ENCODE results near the gene NEFH. TPM values are rescaled to one million over a fixed set of nuclear protein-coding genes. Genes with fewer than 3 reads are reported as not detected.

Gene NEFH
- total RNA-seq, 1 experiment from 2014 or later, result not detected

DNA sequence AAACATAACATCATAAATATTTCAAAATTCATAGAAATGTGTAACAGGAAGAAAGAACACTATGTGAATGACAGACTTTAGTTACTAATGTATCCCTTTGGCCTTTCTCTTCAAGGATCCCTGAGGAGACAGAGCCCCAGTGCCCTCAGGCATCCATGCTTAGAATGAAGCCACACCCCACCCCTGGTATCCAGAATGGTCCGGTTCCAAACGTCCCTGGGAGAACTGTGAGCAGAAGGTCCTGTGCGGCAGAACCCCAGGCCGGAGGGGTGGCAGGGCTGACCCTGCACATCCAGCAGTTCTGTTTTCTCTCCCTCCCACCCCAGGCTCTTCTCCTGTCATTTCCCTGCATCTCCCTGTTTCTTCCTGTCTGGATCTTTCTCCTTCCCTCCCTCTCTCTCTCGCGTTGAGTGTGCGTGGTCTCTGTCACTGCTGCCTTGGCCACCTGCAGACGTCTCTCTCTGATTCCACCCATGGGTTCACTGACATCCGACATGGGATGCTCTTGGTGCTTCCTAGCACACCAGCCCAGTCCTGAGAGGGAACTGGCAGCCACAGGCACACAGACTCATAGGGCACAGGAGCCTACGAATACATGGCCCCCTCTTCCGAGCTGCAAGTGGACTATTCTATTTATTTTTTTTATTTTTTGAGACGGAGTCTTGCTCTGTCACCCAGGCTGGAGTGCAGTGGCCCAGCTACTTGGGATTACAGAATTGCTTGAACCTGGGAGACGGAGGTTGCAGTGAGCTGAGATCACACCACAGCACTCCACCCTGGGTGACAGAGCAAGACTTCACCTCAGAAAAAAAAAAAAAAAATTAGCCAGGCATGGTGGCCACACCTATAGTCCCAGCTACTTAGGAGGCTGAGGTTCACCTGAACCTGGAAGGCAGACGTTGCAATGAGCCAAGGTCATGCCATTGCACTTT, 35.9 kb upstream of the NEFH start:
- H3K27ac ChIP-seq (ENCODE audit: low read depth, low read length), result no peak overlapping the region
- H3K27me3 ChIP-seq (ENCODE audit: insufficient read depth, low read length), result no peaks in the 10 kb centered on the region
- CTCF ChIA-PET, result no interaction called here
- no peaks in the 10 kb centered on the region for H3K9me3 ChIP-seq (ENCODE audit: control insufficient read depth in 1 of 2, insufficient read depth in 1 of 2, low read depth in 1 of 2, low read length in 2 of 2)
- no TSS peak for BruUV-seq (replicated peaks)
- H3K4me2 ChIP-seq (ENCODE audit: low read length), result no peak overlapping the region
- TF ChIP-seq EZH2 (IDR thresholded peaks at IDR 0.05) (no peak), SIN3A (IDR thresholded peaks at IDR 0.05; ENCODE audit: low read depth) (no peak), YY1 (IDR thresholded peaks at IDR 0.05; ENCODE audit: extremely low read depth, insufficient replicate concordance, low read depth, low read length) (no peak), ZFX (IDR thresholded peaks at IDR 0.05) (no peak), ZNF274 (IDR thresholded peaks at IDR 0.05; ENCODE audit: low read depth, low read length) (no peak), TCF7L2 (IDR thresholded peaks at IDR 0.05; ENCODE audit: borderline replicate concordance, extremely low read depth, insufficient read depth, insufficient read length) (no peak), REST (IDR thresholded peaks at IDR 0.05; ENCODE audit: low read depth) (no peak), SP1 (IDR thresholded peaks at IDR 0.05; ENCODE audit: low read depth) (no peak), SRF (IDR thresholded peaks at IDR 0.05; ENCODE audit: low read depth) (no peak), POLR2AphosphoS5 (IDR thresholded peaks at IDR 0.05; ENCODE audit: low read depth, low read length) (no peak), RAD21 (IDR thresholded peaks at IDR 0.05; ENCODE audit: low read depth) (no peak), EGR1 (IDR thresholded peaks at IDR 0.05; ENCODE audit: low read depth) (no peak)
- H3K9ac ChIP-seq (ENCODE audit: low read length), result no peak overlapping the region
- intact Hi-C loops (cut with micrococcal nuclease), result no loop called here
- no peaks in the 10 kb centered on the region for H3K79me2 ChIP-seq (ENCODE audit: insufficient read depth, low read length)
- H2AFZ ChIP-seq (ENCODE audit: low read depth, low read length, poor library complexity, severe bottlenecking), result no peak overlapping the region
- no peaks in the 10 kb centered on the region for H3K36me3 ChIP-seq (ENCODE audit: control insufficient read depth in 1 of 2, insufficient read depth in 2 of 2, low read length in 2 of 2)
- no peaks in the 10 kb centered on the region for H3K9me2 ChIP-seq (ENCODE audit: insufficient read depth)
- no peaks in the 10 kb centered on the region for H3K4me1 ChIP-seq (ENCODE audit: control insufficient read depth in 1 of 2, insufficient read depth in 2 of 2, low read length in 2 of 2)
- DNase-seq (ENCODE audit: low read depth, low spot score) (no peak), ATAC-seq (no peak)
- no peak overlapping the region for H3K4me3 ChIP-seq (replicated peaks in 1 of 2; ENCODE audit: low read depth in 1 of 2, low read length in 2 of 2)
- RAD21 ChIA-PET (ENCODE audit: low non-redundant PET in 1 of 2, low total read pairs in 2 of 2, uncharacterized antibody in 2 of 2, unreplicated experiment in 2 of 2), result no interaction called here
- POLR2A ChIA-PET, result no interaction called here
- H4K20me1 ChIP-seq (ENCODE audit: insufficient read depth), result no peaks in the 10 kb centered on the region
